HEK293 (cell line): ENCODE results near the gene ISCU.

Experiments
- AEBP2 ChIP-seq: fragments of 450-650 bp; formaldehyde crosslinking; IDR thresholded peaks from 2 replicates; pipeline ENCODE4 v1.5.1; 2016; ENCODE audit warnings: missing biosample characterization, missing genetic modification characterization, borderline replicate concordance
- ATF2 ChIP-seq: fragments of 450-650 bp; formaldehyde crosslinking; IDR thresholded peaks from 2 replicates; pipeline ENCODE4 v1.5.1; 2016; ENCODE audit warnings: missing biosample characterization, missing genetic modification characterization, low read depth
- MEIS1 ChIP-seq: sonication (generic); formaldehyde crosslinking; IDR thresholded peaks from 2 replicates; pipeline ENCODE4 v1.8.1; 2022; ENCODE audit warnings: missing genetic modification reagents, mild to moderate bottlenecking, borderline replicate concordance
- OSR2 ChIP-seq: fragments of 450-650 bp; formaldehyde crosslinking; IDR thresholded peaks from 2 replicates; pipeline ENCODE4 v1.5.1; 2016; ENCODE audit warnings: missing biosample characterization, missing genetic modification characterization
- OVOL3 ChIP-seq: fragments of 450-650 bp; formaldehyde crosslinking; IDR thresholded peaks from 2 replicates; pipeline ENCODE4 v1.5.1; 2016; ENCODE audit warnings: missing biosample characterization, missing genetic modification characterization
- PRDM4 ChIP-seq: fragments of 450-650 bp; formaldehyde crosslinking; IDR thresholded peaks from 2 replicates; pipeline ENCODE4 v1.5.1; 2017; ENCODE audit warnings: missing biosample characterization, missing genetic modification characterization
- REST ChIP-seq: fragments of 450-650 bp; formaldehyde crosslinking; IDR thresholded peaks from 2 replicates; pipeline ENCODE4 v1.5.1; 2016; ENCODE audit warnings: missing biosample characterization, missing genetic modification characterization
- SP3 ChIP-seq: fragments of 450-650 bp; formaldehyde crosslinking; IDR thresholded peaks from 2 replicates; pipeline ENCODE4 v1.5.1; 2016; ENCODE audit warnings: missing biosample characterization, missing genetic modification characterization
- TRIM28 ChIP-seq: IDR thresholded peaks from 2 replicates; pipeline ENCODE4 v1.6.1; 2011; ENCODE audit warnings: low read length, control low read depth, borderline replicate concordance
- ZBTB17 ChIP-seq: fragments of 450-650 bp; formaldehyde crosslinking; IDR thresholded peaks from 2 replicates; pipeline ENCODE4 v1.5.1; 2016; ENCODE audit warnings: missing biosample characterization, missing genetic modification characterization
- ZBTB20 ChIP-seq: fragments of 450-650 bp; formaldehyde crosslinking; IDR thresholded peaks from 2 replicates; pipeline ENCODE4 v1.5.1; 2016; ENCODE audit warnings: missing biosample characterization, missing genetic modification characterization
- ZBTB26 ChIP-seq: fragments of 450-650 bp; formaldehyde crosslinking; optimal IDR thresholded peaks from 2 replicates; pipeline ENCODE3; 2016; ENCODE audit warnings: missing biosample characterization, mild to moderate bottlenecking, missing genetic modification characterization
- ZFP37 ChIP-seq: fragments of 450-650 bp; formaldehyde crosslinking; IDR thresholded peaks from 2 replicates; pipeline ENCODE4 v1.5.1; 2016; ENCODE audit warnings: missing biosample characterization, missing genetic modification characterization
- ZNF174 ChIP-seq: fragments of 450-650 bp; formaldehyde crosslinking; IDR thresholded peaks from 2 replicates; pipeline ENCODE4 v1.5.0; 2017; ENCODE audit warnings: missing biosample characterization, mild to moderate bottlenecking, missing genetic modification characterization
- ZNF175 ChIP-seq: fragments of 450-650 bp; formaldehyde crosslinking; IDR thresholded peaks from 2 replicates; pipeline ENCODE4 v1.5.1; 2016; ENCODE audit warnings: missing biosample characterization, missing genetic modification characterization
- ZNF23 ChIP-seq: fragments of 450-650 bp; formaldehyde crosslinking; IDR thresholded peaks from 2 replicates; pipeline ENCODE4 v1.5.1; 2016; ENCODE audit warnings: missing biosample characterization, missing genetic modification characterization, borderline replicate concordance
- ZNF266 ChIP-seq: fragments of 450-650 bp; formaldehyde crosslinking; IDR thresholded peaks from 2 replicates; pipeline ENCODE4 v1.5.1; 2016; ENCODE audit warnings: missing biosample characterization, missing genetic modification characterization, low read depth
- ZNF362 ChIP-seq: fragments of 450-650 bp; formaldehyde crosslinking; IDR thresholded peaks from 2 replicates; pipeline ENCODE4 v1.5.1; 2016; ENCODE audit warnings: missing biosample characterization, missing genetic modification characterization
- ZNF433 ChIP-seq: fragments of 450-650 bp; formaldehyde crosslinking; IDR thresholded peaks from 2 replicates; pipeline ENCODE4 v1.5.1; 2016; ENCODE audit warnings: missing biosample characterization, missing genetic modification characterization, low read depth
- ZNF549 ChIP-seq: fragments of 450-650 bp; IDR thresholded peaks from 2 replicates; pipeline ENCODE4 v1.5.1; 2018; ENCODE audit warnings: missing biosample characterization, missing genetic modification characterization, mild to moderate bottlenecking, inconsistent platforms, moderate library complexity
- ZNF555 ChIP-seq: fragments of 450-650 bp; formaldehyde crosslinking; conservative IDR thresholded peaks from 2 replicates; pipeline ENCODE4 v1.5.1; 2017; ENCODE audit warnings: missing biosample characterization, mild to moderate bottlenecking, missing genetic modification characterization, inconsistent platforms
- ZNF629 ChIP-seq: fragments of 450-650 bp; formaldehyde crosslinking; IDR thresholded peaks from 2 replicates; pipeline ENCODE4 v1.5.1; 2017; ENCODE audit warnings: missing biosample characterization, missing genetic modification characterization
- ZNF660 ChIP-seq: fragments of 450-650 bp; IDR thresholded peaks from 2 replicates; pipeline ENCODE4 v1.5.1; 2018; ENCODE audit warnings: missing biosample characterization, mild to moderate bottlenecking, missing genetic modification characterization
- ZNF670 ChIP-seq: fragments of 450-650 bp; formaldehyde crosslinking; IDR thresholded peaks from 2 replicates; pipeline ENCODE4 v1.5.1; 2016; ENCODE audit warnings: missing biosample characterization, missing genetic modification characterization, low read depth
- ZNF704 ChIP-seq: fragments of 450-650 bp; formaldehyde crosslinking; IDR thresholded peaks from 2 replicates; pipeline ENCODE4 v1.5.1; 2016; ENCODE audit warnings: missing biosample characterization, missing genetic modification characterization
- ZNF777 ChIP-seq: fragments of 450-650 bp; formaldehyde crosslinking; IDR thresholded peaks from 2 replicates; pipeline ENCODE4 v1.5.1; 2017; ENCODE audit warnings: missing biosample characterization, missing genetic modification characterization, borderline replicate concordance
- ZXDB ChIP-seq: fragments of 450-650 bp; formaldehyde crosslinking; IDR thresholded peaks from 2 replicates; pipeline ENCODE4 v1.5.1; 2016; ENCODE audit warnings: missing biosample characterization, missing genetic modification characterization

The ISCU gene

GRCh38 chr12:108562348-108563135, at the start of gene ISCU (continued):
- TF ChIP-seq PRDM4: no peak
- no peak for TF ChIP-seq ZNF704
- no peak for TF ChIP-seq ZNF23
- TF ChIP-seq ZNF266: no peak
- peak; percentile 79 for TF ChIP-seq REST (tag by site-specific recombination)
- no peak for TF ChIP-seq ZNF174
- TF ChIP-seq ZNF175 (tag by site-specific recombination): no peak
- no peak for TF ChIP-seq ZNF362
- TF ChIP-seq OSR2 (tag by site-specific recombination): no peak
- peak; percentile 81; the same call in 1 of the 2 replicates for TF ChIP-seq ZBTB20 (tag by site-specific recombination)
- TF ChIP-seq ZNF629 (tag by site-specific recombination): peak; percentile 75
- TF ChIP-seq ZFP37 (tag by site-specific recombination): no peak
- peak; percentile 97 for TF ChIP-seq ATF2 (tag by site-specific recombination)
- no peak for TF ChIP-seq ZXDB (tag by site-specific recombination)
- no peak for TF ChIP-seq ZNF433
- TF ChIP-seq ZNF660 (tag by site-specific recombination): no peak; the same call in none of the 2 replicates
- TF ChIP-seq ZNF777: no peak
- peak; percentile 94 for TF ChIP-seq SP3
- no peak for TF ChIP-seq TRIM28
- no peak for TF ChIP-seq ZBTB17 (tag by site-specific recombination)
- TF ChIP-seq ZNF549: no peak
- no peak for TF ChIP-seq AEBP2
- TF ChIP-seq OVOL3 (tag by site-specific recombination): no peak
- no peak for TF ChIP-seq ZNF670 (tag by site-specific recombination)
- no peak for TF ChIP-seq ZNF555
- TF ChIP-seq ZBTB26: peak; percentile 91
- TF ChIP-seq MEIS1 (CRISPR knock-in tag): no peak
